ENCODE results near the gene HNRNPDL. TPM values are rescaled to one million over a fixed set of nuclear protein-coding genes. Genes with fewer than 3 reads are reported as not detected.
A peak's percentile ranks its signal among the peaks of the same experiment; 100 is the strongest.

HNRNPDL gene
- total and polyA plus RNA-seq, 2 donors (not counting 1 experiment from before 2014, with no cell fraction given) = 296 to 370 TPM

DNA sequence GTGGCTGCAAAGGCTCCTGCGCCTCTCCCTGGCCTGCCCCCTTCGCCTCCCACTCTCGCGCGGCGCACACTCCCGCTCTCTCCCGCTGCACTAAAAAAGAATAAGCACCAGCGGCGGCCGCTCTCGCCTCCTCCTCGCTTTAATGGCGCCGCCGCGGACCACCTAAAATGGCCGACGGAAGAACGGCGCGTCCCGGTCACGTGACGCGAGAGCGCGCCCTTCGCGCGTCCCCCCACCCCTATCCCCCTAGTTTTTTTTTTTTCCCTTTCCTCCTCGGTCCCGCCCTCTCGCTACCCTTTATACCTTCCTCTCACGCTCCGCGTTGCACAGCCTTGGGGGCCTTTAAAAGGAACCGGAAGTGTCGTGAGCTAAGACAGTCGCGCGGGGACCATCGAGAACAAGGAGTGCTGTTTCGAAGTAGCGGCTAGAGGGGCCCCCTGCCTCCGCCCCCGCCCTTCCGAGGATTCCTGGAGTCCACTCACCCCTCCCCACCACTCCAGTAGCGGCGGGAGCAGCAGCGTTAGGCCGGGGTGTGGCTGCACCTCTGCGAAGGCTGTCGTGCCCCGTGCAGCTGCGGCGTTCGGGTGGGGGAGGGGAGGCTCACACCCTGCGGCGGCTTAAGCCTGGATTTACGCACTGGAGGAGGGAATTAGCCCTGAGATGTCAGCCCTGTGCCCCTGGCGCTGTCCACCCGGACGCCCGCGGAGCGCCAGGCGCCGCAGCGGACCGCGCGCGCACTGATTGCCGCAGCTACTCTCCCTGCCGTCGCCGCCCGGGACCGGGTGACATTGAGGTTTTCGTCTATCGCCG lies 56.2 kb downstream of the HNRNPDL start, which contains the start of gene HNRNPD:
TSS of gene HNRNPD (minus strand) at position 176 of the 810 bp plus-strand sequence. CDS start 313 bp downstream, outside the sequence.
- WGBS (ENCODE audit: insufficient coverage) = under 1% methylated on average over 77 of the region's 83 CpGs
- no peaks in the 10 kb centered on the region for H3K27me3 ChIP-seq (replicated peaks in 1 of 4; ENCODE audit: control extremely low read depth in 1 of 4, control insufficient read depth in 3 of 4, insufficient read depth in 4 of 4, low read length in 3 of 4)
- ChIA-PET CTCF (interaction anchor here (0.7 to 1.9 kb wide), 5 partner anchors 14 to 150 kb away, joined by 3 to 14 read pairs (median 6); no protein-coding TSS in a partner anchor), POLR2A (interaction anchor here (0.7 to 1.8 kb wide), 7 partner anchors 11 to 907 kb away, joined by 3 to 44 read pairs (median 4); partner anchors contain the start of genes COPS4, HNRNPDL and THAP9)
- H3K4me1 ChIP-seq (ENCODE audit: control insufficient read depth in 2 of 2, insufficient read depth in 2 of 2, low read length in 2 of 2) = peaks cover 38% of the 10 kb centered on the region in 2 donors
- H2AFZ ChIP-seq (ENCODE audit: insufficient read depth, low read depth, low read length, poor library complexity, severe bottlenecking) = peak within 1 kb of the TSS; percentile 95
- Mint-ChIP-seq H3K9me3 (ENCODE audit: insufficient read depth) (no peaks in the 10 kb centered on the region), H3K4me1 (peaks cover 51% of the 10 kb centered on the region), H3K27me3 (no peaks in the 10 kb centered on the region), H3K27ac (peak within 1 kb of the TSS; percentile 98), H3K4me3 (peak within 1 kb of the TSS; percentile 93)
- peak within 1 kb of the TSS; percentile 94 for H3K9ac ChIP-seq (ENCODE audit: low read length)
- peak within 1 kb of the TSS; percentile 98 for H3K27ac ChIP-seq (ENCODE audit: low read length in 2 of 2)
- H3K9me3 ChIP-seq (ENCODE audit: control extremely low read depth in 1 of 3, control insufficient read depth in 2 of 3, insufficient read depth in 1 of 3, low read length in 2 of 3) = no peaks in the 10 kb centered on the region
- H4K20me1 ChIP-seq (ENCODE audit: control insufficient read depth, insufficient read depth, low read length, poor library complexity, severe bottlenecking) = peaks cover 33% of the 10 kb centered on the region
- peak; percentile 98 for DNase-seq
- H3K4me2 ChIP-seq (replicated peaks; ENCODE audit: low read depth, low read length, poor library complexity, severe bottlenecking) = peak within 1 kb of the TSS; percentile 77
- peaks cover under 1 to 23% of the 10 kb centered on the region in 2 experiments for H3K36me3 ChIP-seq (replicated peaks in 1 of 2; ENCODE audit: control extremely low read depth in 1 of 2, control insufficient read depth in 1 of 2, extremely low read depth in 1 of 2, insufficient read depth in 2 of 2, low read length in 1 of 2)
- intact Hi-C loops (cut with micrococcal nuclease) = loop anchor here (1.0 to 10.0 kb wide), 8 partner anchors 55 to 1111 kb away; partner anchors contain the start of genes ABRAXAS1, HELQ, RASGEF1B and THAP9
- no peak for TF ChIP-seq EZH2 (IDR thresholded peaks at IDR 0.05; ENCODE audit: borderline replicate concordance, insufficient read depth, low read depth, low read length, poor library complexity, severe bottlenecking)
- TF ChIP-seq, protein P1, sequence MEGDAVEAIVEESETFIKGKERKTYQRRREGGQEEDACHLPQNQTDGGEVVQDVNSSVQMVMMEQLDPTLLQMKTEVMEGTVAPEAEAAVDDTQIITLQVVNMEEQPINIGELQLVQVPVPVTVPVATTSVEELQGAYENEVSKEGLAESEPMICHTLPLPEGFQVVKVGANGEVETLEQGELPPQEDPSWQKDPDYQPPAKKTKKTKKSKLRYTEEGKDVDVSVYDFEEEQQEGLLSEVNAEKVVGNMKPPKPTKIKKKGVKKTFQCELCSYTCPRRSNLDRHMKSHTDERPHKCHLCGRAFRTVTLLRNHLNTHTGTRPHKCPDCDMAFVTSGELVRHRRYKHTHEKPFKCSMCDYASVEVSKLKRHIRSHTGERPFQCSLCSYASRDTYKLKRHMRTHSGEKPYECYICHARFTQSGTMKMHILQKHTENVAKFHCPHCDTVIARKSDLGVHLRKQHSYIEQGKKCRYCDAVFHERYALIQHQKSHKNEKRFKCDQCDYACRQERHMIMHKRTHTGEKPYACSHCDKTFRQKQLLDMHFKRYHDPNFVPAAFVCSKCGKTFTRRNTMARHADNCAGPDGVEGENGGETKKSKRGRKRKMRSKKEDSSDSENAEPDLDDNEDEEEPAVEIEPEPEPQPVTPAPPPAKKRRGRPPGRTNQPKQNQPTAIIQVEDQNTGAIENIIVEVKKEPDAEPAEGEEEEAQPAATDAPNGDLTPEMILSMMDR (IDR thresholded peaks at IDR 0.05) = no peak
- H3K4me3 ChIP-seq (ENCODE audit: control extremely low read depth in 1 of 5, extremely low read depth in 1 of 5, insufficient read depth in 1 of 5, low read depth in 2 of 5, low read length in 4 of 5) = peak within 1 kb of the TSS; percentile 89 to 98 (median 95)
- ATAC-seq (ENCODE audit: low read depth) = peak; percentile 86
- H3K79me2 ChIP-seq (ENCODE audit: control insufficient read depth, insufficient read depth, low read length) = peaks cover 70% of the 10 kb centered on the region

All from B cell (primary cell).